ENCODE results near the gene MINK1. TPM values are rescaled to one million over a fixed set of nuclear protein-coding genes. Genes with fewer than 3 reads are reported as not detected.

The MINK1 gene
- total and polyA plus RNA-seq, 2 of the 8 experiments (the other 6 are each of a cell fraction or from before 2014, with no cell fraction given), result 26.9 to 77.7 TPM

- TF ChIP-seq CTCF (IDR thresholded peaks at IDR 0.05; ENCODE audit: control extremely low read depth in 1 of 3, insufficient read depth in 1 of 3, low read depth in 1 of 3, low read length in 3 of 3) (peak; percentile 88 to 96 (median 94)), TCF12 (IDR thresholded peaks at IDR 0.05; ENCODE audit: low read depth, low read length) (peak; percentile 77)
These were observed 48.8 kb downstream of the MINK1 start (continued) for GRCh38 chr17:4881761-4882555.
